Right lobe of liver (tissue), 4 donors: ENCODE measurements around the gene DIABLO.

ENCODE experiments used
- CTCF ChIP-seq, 4 donors: fragments of 200-600 bp in 3 of 4; fragments of 450-650 bp in 1 of 4; IDR thresholded peaks; one replicate each; pipeline versions ENCODE4 v1.5.1 to v1.8.0; 2016 to 2022; ENCODE audit warnings: antibody characterized with exemption in 4 of 4, mild to moderate bottlenecking in 2 of 4
- POLR2A ChIP-seq: fragments of 450-650 bp; IDR thresholded peaks from one replicate; pipeline ENCODE4 v1.6.1; 2017; ENCODE audit warnings: antibody characterized with exemption, mild to moderate bottlenecking
- donor health status: DM: no; HTN: no; CAD: no.
- donor health status: DM: no; HTN: no; CAD: no.
- donor health status: DM: no; HTN: yes; CAD: no.

- no peak for TF ChIP-seq CTCF (IDR thresholded peaks at IDR 0.05)
- TF ChIP-seq POLR2A: no peak
Measured at GRCh38 chr12:122158700-122159285, 67.1 kb downstream of the DIABLO start.
